ENCODE measurements around the gene NSDHL. TPM values are rescaled to one million over a fixed set of nuclear protein-coding genes. Genes with fewer than 3 reads are reported as not detected.

Gene NSDHL
- polyA plus RNA-seq, 3 donors = 8.2 to 21.3 (median 19.9) TPM

DNA sequence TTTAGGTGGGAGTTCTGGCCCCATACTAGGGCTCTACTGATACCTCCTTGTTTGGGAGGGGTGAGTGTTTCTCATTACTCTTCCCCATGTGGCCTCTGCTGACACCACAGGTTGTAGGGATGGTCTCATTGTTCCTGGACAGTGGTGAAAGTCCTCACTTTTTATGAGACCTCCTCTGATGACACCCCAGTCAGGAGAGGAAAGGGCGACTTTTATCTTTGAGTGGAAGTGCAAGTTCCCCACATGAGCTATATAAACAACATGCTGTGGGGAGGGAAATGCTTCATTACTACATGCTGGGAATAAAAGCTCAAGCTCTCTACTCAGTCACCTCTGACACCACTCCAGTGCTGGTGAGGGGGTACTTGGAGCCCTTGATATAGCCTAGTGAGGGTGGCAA is 31.9 kb upstream of the NSDHL start:
- H4K20me1 ChIP-seq (ENCODE audit: insufficient read depth, low read length) = no peaks in the 10 kb centered on the region
- no peaks in the 10 kb centered on the region for H3K36me3 ChIP-seq (replicated peaks in 1 of 2; ENCODE audit: control insufficient read depth in 1 of 2, insufficient read depth in 2 of 2, low read length in 2 of 2)
- intact Hi-C loops (cut with micrococcal nuclease) = no loop called here
- no peaks in the 10 kb centered on the region for H3K9me3 ChIP-seq (replicated peaks in 1 of 2; ENCODE audit: control insufficient read depth in 1 of 2, insufficient read depth in 1 of 2, low read length in 2 of 2)
- no peak overlapping the region for H3K4me3 Mint-ChIP-seq
- H3K4me3 ChIP-seq (replicated peaks in 1 of 3; ENCODE audit: low read depth in 2 of 3, low read length in 3 of 3) = no peak overlapping the region
- no peaks in the 10 kb centered on the region for H3K79me2 ChIP-seq (ENCODE audit: insufficient read depth, low read length)
- peaks cover 4 to 22% (median 11%) of the 10 kb centered on the region in 3 donors for H3K27me3 Mint-ChIP-seq (ENCODE audit: low read depth in 3 of 3)
- H3K9me3 Mint-ChIP-seq = peaks cover 0 to 4% (median 0%) of the 10 kb centered on the region in 7 donors
- H3K4me1 ChIP-seq (ENCODE audit: control insufficient read depth in 1 of 2, insufficient read depth in 2 of 2, low read length in 2 of 2) = no peaks in the 10 kb centered on the region
- TF ChIP-seq, protein P1, sequence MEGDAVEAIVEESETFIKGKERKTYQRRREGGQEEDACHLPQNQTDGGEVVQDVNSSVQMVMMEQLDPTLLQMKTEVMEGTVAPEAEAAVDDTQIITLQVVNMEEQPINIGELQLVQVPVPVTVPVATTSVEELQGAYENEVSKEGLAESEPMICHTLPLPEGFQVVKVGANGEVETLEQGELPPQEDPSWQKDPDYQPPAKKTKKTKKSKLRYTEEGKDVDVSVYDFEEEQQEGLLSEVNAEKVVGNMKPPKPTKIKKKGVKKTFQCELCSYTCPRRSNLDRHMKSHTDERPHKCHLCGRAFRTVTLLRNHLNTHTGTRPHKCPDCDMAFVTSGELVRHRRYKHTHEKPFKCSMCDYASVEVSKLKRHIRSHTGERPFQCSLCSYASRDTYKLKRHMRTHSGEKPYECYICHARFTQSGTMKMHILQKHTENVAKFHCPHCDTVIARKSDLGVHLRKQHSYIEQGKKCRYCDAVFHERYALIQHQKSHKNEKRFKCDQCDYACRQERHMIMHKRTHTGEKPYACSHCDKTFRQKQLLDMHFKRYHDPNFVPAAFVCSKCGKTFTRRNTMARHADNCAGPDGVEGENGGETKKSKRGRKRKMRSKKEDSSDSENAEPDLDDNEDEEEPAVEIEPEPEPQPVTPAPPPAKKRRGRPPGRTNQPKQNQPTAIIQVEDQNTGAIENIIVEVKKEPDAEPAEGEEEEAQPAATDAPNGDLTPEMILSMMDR (IDR thresholded peaks at IDR 0.05) = no peak
- no CpG with 5 or more reads among the region's 1 CpG for WGBS (ENCODE audit: insufficient coverage)
- DNase-seq = no peak
- no peak overlapping the region for H3K4me2 ChIP-seq (replicated peaks; ENCODE audit: extremely low read depth, low read length, poor library complexity, severe bottlenecking)
- H2AFZ ChIP-seq (ENCODE audit: insufficient read depth, low read depth, low read length, poor library complexity, severe bottlenecking) = no peak overlapping the region
- peaks cover 0 to 8% of the 10 kb centered on the region in 2 donors for H3K27me3 ChIP-seq (ENCODE audit: control insufficient read depth in 2 of 2, insufficient read depth in 2 of 2, low read length in 2 of 2)
- no peak overlapping the region for H3K27ac ChIP-seq (ENCODE audit: low read depth in 1 of 2, low read length in 2 of 2)
- H3K9ac ChIP-seq (ENCODE audit: insufficient read depth, low read length, poor library complexity, severe bottlenecking) = no peak overlapping the region
- H3K36me3 Mint-ChIP-seq = no peaks in the 10 kb centered on the region
- no peak overlapping the region for H3K27ac Mint-ChIP-seq
- no peaks in the 10 kb centered on the region for H3K4me1 Mint-ChIP-seq

DNA sequence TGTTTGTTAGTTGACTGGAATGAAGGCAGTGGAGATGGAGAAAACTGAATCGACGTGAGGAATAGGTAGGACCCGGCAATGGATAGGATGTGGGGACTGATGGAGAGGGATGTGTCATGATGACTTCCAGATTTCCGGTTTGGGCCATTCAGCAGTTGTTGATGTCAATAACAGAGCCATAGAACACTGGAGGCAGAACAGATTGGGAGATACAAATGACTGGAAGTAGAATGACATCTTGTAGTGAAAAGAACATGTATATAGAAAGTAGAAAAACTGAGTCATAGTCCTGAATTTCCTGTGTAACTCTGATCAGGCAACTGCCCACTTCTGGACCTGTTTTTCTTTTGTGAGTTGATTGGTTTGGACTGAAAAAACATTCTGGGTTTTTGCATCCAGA is 24.8 kb upstream of the NSDHL start:
- Histone ChIP-seq H3K4me1 (ENCODE audit: control insufficient read depth in 1 of 2, insufficient read depth in 2 of 2, low read length in 2 of 2) (no peaks in the 10 kb centered on the region), H3K4me3 (replicated peaks in 1 of 3; ENCODE audit: low read depth in 2 of 3, low read length in 3 of 3) (no peak overlapping the region), H3K9ac (ENCODE audit: insufficient read depth, low read length, poor library complexity, severe bottlenecking) (no peak overlapping the region), H3K4me2 (replicated peaks; ENCODE audit: extremely low read depth, low read length, poor library complexity, severe bottlenecking) (no peak overlapping the region), H3K9me3 (replicated peaks in 1 of 2; ENCODE audit: control insufficient read depth in 1 of 2, insufficient read depth in 1 of 2, low read length in 2 of 2) (no peaks in the 10 kb centered on the region), H3K27me3 (ENCODE audit: control insufficient read depth in 2 of 2, insufficient read depth in 2 of 2, low read length in 2 of 2) (peaks cover 0 to 2% of the 10 kb centered on the region in 2 donors), H3K27ac (ENCODE audit: low read depth in 1 of 2, low read length in 2 of 2) (no peak overlapping the region), H3K79me2 (ENCODE audit: insufficient read depth, low read length) (no peaks in the 10 kb centered on the region), H2AFZ (ENCODE audit: insufficient read depth, low read depth, low read length, poor library complexity, severe bottlenecking) (no peak overlapping the region), H3K36me3 (replicated peaks in 1 of 2; ENCODE audit: control insufficient read depth in 1 of 2, insufficient read depth in 2 of 2, low read length in 2 of 2) (no peaks in the 10 kb centered on the region), H4K20me1 (ENCODE audit: insufficient read depth, low read length) (no peaks in the 10 kb centered on the region)
- TF ChIP-seq, protein P1 (IDR thresholded peaks at IDR 0.05) = no peak
- Mint-ChIP-seq H3K27ac (peak overlapping the region in 1 of 7 donors; percentile 69), H3K4me3 (no peak overlapping the region), H3K27me3 (ENCODE audit: low read depth in 3 of 3) (peaks cover 5 to 21% (median 7%) of the 10 kb centered on the region in 3 donors), H3K9me3 (peaks cover 0 to 4% (median 0%) of the 10 kb centered on the region in 7 donors), H3K4me1 (no peaks in the 10 kb centered on the region), H3K36me3 (no peaks in the 10 kb centered on the region)
- no peak for DNase-seq
- WGBS (ENCODE audit: insufficient coverage) = 97% methylated on average over 4 of the region's 4 CpGs
- intact Hi-C loops (cut with micrococcal nuclease) = no loop called here
